HepG2 (cell line): ENCODE measurements around the gene PRRC1. TPM values are rescaled to one million over a fixed set of nuclear protein-coding genes. Genes with fewer than 3 reads are reported as not detected.
A peak's percentile ranks its signal among the peaks of the same experiment; 100 is the strongest.

Experiments
- AFF4 ChIP-seq: sonication (generic); formaldehyde crosslinking; IDR thresholded peaks from 2 replicates; pipeline ENCODE4 v1.4.0; 2020; ENCODE audit warnings: missing genetic modification reagents
- ASH2L ChIP-seq: fragments of 300-600, 200-600 bp; sonication (generic); IDR thresholded peaks from 2 replicates; pipeline ENCODE4 v1.7.0; 2017; ENCODE audit warnings: low read depth, mild to moderate bottlenecking, moderate library complexity, mixed read lengths, low read length; ENCODE audit not compliant: insufficient read length
- CCDC6 ChIP-seq: sonication (generic); formaldehyde crosslinking; IDR thresholded peaks from 2 replicates; pipeline ENCODE4 v1.8.1; 2022; ENCODE audit warnings: mild to moderate bottlenecking, missing genetic modification reagents, moderate library complexity
- CREB1 ChIP-seq, 2 experiments: fragments of 450-650 bp in 1 of 2; IDR thresholded peaks; 2 replicates each; pipeline ENCODE4 v1.6.1; 2016 to 2017; ENCODE audit warnings: control low read depth in 1 of 2, mild to moderate bottlenecking in 1 of 2, missing compliant biosample characterization in 1 of 2, missing genetic modification characterization in 1 of 2
- DDIT3 ChIP-seq: sonication (generic); formaldehyde crosslinking; IDR thresholded peaks from 2 replicates; pipeline ENCODE4 v1.4.0; 2020; ENCODE audit warnings: mild to moderate bottlenecking, missing genetic modification reagents
- ELF1 ChIP-seq: sonication (generic); formaldehyde crosslinking; IDR thresholded peaks from 2 replicates; pipeline ENCODE4 v1.4.0; 2020; ENCODE audit warnings: missing genetic modification reagents
- SATB2 ChIP-seq: sonication (generic); formaldehyde crosslinking; IDR thresholded peaks from 2 replicates; pipeline ENCODE4 v1.5.0; 2020; ENCODE audit warnings: missing genetic modification reagents
- ZKSCAN1 ChIP-seq: fragments of 150-350 bp; IDR thresholded peaks from 2 replicates; pipeline ENCODE4 v1.6.1; 2014; ENCODE audit warnings: low read length
- ZMYM4 ChIP-seq: sonication (generic); formaldehyde crosslinking; IDR thresholded peaks from 2 replicates; pipeline ENCODE4 v1.8.1; 2023; ENCODE audit warnings: mild to moderate bottlenecking, missing genetic modification reagents
- ZNF24 ChIP-seq: fragments of 450-650 bp; IDR thresholded peaks from 2 replicates; pipeline ENCODE4 v1.6.1; 2017; ENCODE audit warnings: antibody characterized with exemption, mild to moderate bottlenecking
- ZNF263 ChIP-seq: sonication (generic); formaldehyde crosslinking; IDR thresholded peaks from 2 replicates; pipeline ENCODE4 v1.4.0; 2020; ENCODE audit warnings: missing genetic modification reagents
- ZNF264 ChIP-seq: sonication (generic); formaldehyde crosslinking; IDR thresholded peaks from 2 replicates; pipeline ENCODE4 v1.4.0; 2020; ENCODE audit warnings: missing genetic modification reagents
- ZNF280B ChIP-seq: sonication (generic); formaldehyde crosslinking; IDR thresholded peaks from 2 replicates; pipeline ENCODE4 v1.5.0; 2020; ENCODE audit warnings: missing genetic modification reagents, mild to moderate bottlenecking, borderline replicate concordance
- ZNF468 ChIP-seq: sonication (generic); formaldehyde crosslinking; IDR thresholded peaks from 2 replicates; pipeline ENCODE4 v1.8.0; 2022; ENCODE audit warnings: mild to moderate bottlenecking, moderate library complexity, missing genetic modification reagents
- ZNF574 ChIP-seq: sonication (generic); formaldehyde crosslinking; IDR thresholded peaks from 2 replicates; pipeline ENCODE4 v1.4.0; 2020; ENCODE audit warnings: missing genetic modification reagents
- ZNF616 ChIP-seq: sonication (generic); formaldehyde crosslinking; IDR thresholded peaks from 2 replicates; pipeline ENCODE4 v1.5.0; 2020; ENCODE audit warnings: low read depth, mild to moderate bottlenecking, missing genetic modification reagents
- ZNF709 ChIP-seq: sonication (generic); formaldehyde crosslinking; IDR thresholded peaks from 2 replicates; pipeline ENCODE4 v1.5.0; 2020; ENCODE audit warnings: mild to moderate bottlenecking, missing genetic modification reagents
- ZNF737 ChIP-seq: sonication (generic); formaldehyde crosslinking; IDR thresholded peaks from 2 replicates; pipeline ENCODE4 v1.5.0; 2020; ENCODE audit warnings: missing genetic modification reagents, mild to moderate bottlenecking, borderline replicate concordance
- ZNF782 ChIP-seq: sonication (generic); formaldehyde crosslinking; IDR thresholded peaks from 2 replicates; pipeline ENCODE4 v1.4.0; 2020; ENCODE audit warnings: missing genetic modification reagents, mild to moderate bottlenecking, borderline replicate concordance
- ZNF790 ChIP-seq: sonication (generic); formaldehyde crosslinking; IDR thresholded peaks from 2 replicates; pipeline ENCODE4 v1.8.0; 2022; ENCODE audit warnings: missing genetic modification reagents, mild to moderate bottlenecking, borderline replicate concordance
- polyA plus RNA-seq, 8 experiments: library from polyadenylated mRNA; depleted of rRNA in 3 of 8; stranded (reverse) in 7 of 8; unstranded in 1 of 8; fragments of >200 nt; fragmentation: Illumina TruSeq in 4 of 8; extraction: Trizol in 4 of 8; gene quantifications; 2 replicates each; pipeline versions ENCODE4 v1.2.1 to v1.2.3, GENCODE V29; 2011 to 2016; ENCODE audit warnings: low read depth in 4 of 8, missing spikeins in 1 of 8, mixed read lengths in 1 of 8; ENCODE audit not compliant: insufficient read depth in 1 of 8
- total RNA-seq, 5 experiments: library from RNA; depleted of rRNA; stranded (reverse); fragments of >200 nt; fragmentation: Illumina TruSeq; extraction: Trizol; gene quantifications; 2 replicates each; pipeline ENCODE4 v1.2.3, GENCODE V29; 2016; ENCODE audit warnings: low read depth in 1 of 5

The PRRC1 gene
- total and polyA plus RNA-seq, 2 of the 13 experiments (the other 11 are each of a cell fraction or from before 2014, with no cell fraction given) = 48.5 to 51.9 TPM

GRCh38 chr5:127517480-127518318, at the start of gene PRRC1 (continued):
- TF ChIP-seq ELF1 (CRISPR knock-in tag) (peak; percentile 21; the same call in 1 of the 2 replicates), ZNF264 (CRISPR knock-in tag) (peak; percentile 72), ZNF24 (no peak), ZNF709 (CRISPR knock-in tag) (peak; percentile 70; the same call in 1 of the 2 replicates), ZNF790 (CRISPR knock-in tag) (peak; percentile 68; the same call in 1 of the 2 replicates), ZNF468 (peak; percentile 31; the same call in 1 of the 2 replicates), ZKSCAN1 (no peak), ZMYM4 (CRISPR knock-in tag) (peak; percentile 73; the same call in 1 of the 2 replicates), ZNF280B (peak; percentile 78), ZNF737 (CRISPR knock-in tag) (no peak), ZNF782 (CRISPR knock-in tag) (peak; percentile 89; the same call in 1 of the 2 replicates), AFF4 (CRISPR knock-in tag) (0 out of 2 replicates have a peak, but pooled peaks have one; percentile 48), ZNF616 (CRISPR knock-in tag) (peak; percentile 41; the same call in 1 of the 2 replicates), ZNF574 (CRISPR knock-in tag) (peak; percentile 37; the same call in 1 of the 2 replicates), CCDC6 (CRISPR knock-in tag) (0 out of 2 replicates have a peak, but pooled peaks have one; percentile 32), CREB1 (IDR thresholded peaks at IDR 0.05) (peak; percentile 33; the same call in 1 of the 2 replicates), CREB1 (CRISPR knock-in tag; IDR thresholded peaks at IDR 0.05) (no peak), ZNF263 (CRISPR knock-in tag) (peak; percentile 47; the same call in 1 of the 2 replicates), ASH2L (peak; percentile 56), SATB2 (0 out of 2 replicates have a peak, but pooled peaks have one; percentile 62), DDIT3 (CRISPR knock-in tag) (no peak)
